ENCODE measurements around the gene MNX1. TPM values are rescaled to one million over a fixed set of nuclear protein-coding genes. Genes with fewer than 3 reads are reported as not detected.

MNX1 gene
- total RNA-seq, 1 donor from 2014 or later, result not detected

- Histone ChIP-seq H3K27ac (ENCODE audit: low read depth, low read length) (no peak overlapping the region), H3K4me2 (ENCODE audit: low read length) (no peak overlapping the region), H3K4me1 (ENCODE audit: insufficient read depth, low read length) (peaks cover 4% of the 10 kb centered on the region), H3K27me3 (ENCODE audit: insufficient read depth, low read length) (peaks cover 94% of the 10 kb centered on the region), H3K79me2 (ENCODE audit: insufficient read depth, low read length) (no peaks in the 10 kb centered on the region), H3K9ac (ENCODE audit: low read length) (no peak overlapping the region), H4K20me1 (ENCODE audit: insufficient read depth, low read length) (no peaks in the 10 kb centered on the region), H2AFZ (ENCODE audit: low read depth, low read length) (no peak overlapping the region), H3K4me3 (ENCODE audit: insufficient read depth, low read depth, low read length) (no peak overlapping the region), H3K36me3 (ENCODE audit: insufficient read depth, low read length) (no peaks in the 10 kb centered on the region), H3K9me3 (ENCODE audit: insufficient read depth, low read depth, low read length) (no peaks in the 10 kb centered on the region)
- FAIRE-seq, result no peak
- Mint-ChIP-seq H3K4me3 (ENCODE audit: unreplicated experiment) (no peak overlapping the region), H3K4me1 (ENCODE audit: low read depth, unreplicated experiment) (no peaks in the 10 kb centered on the region), H3K27me3 (ENCODE audit: low read depth, unreplicated experiment) (peaks cover 71% of the 10 kb centered on the region), H3K9me3 (ENCODE audit: unreplicated experiment) (peaks cover 6% of the 10 kb centered on the region), H3K27ac (ENCODE audit: unreplicated experiment) (no peak overlapping the region), H3K36me3 (ENCODE audit: low read depth, unreplicated experiment) (peaks cover 2% of the 10 kb centered on the region)
- TF ChIP-seq EZH2 (IDR thresholded peaks at IDR 0.05; ENCODE audit: insufficient read depth, low read length), result no peak
- no peak for TF ChIP-seq CTCF (IDR thresholded peaks at IDR 0.05; ENCODE audit: insufficient read depth, low read depth, low read length)
- no peak for DNase-seq (ENCODE audit: low read depth)
Observed at GRCh38 chr7:157018997-157019608, 8.6 kb upstream of the MNX1 start.

GRCh38 chr7:157018328-157018996, 8.0 kb upstream of the MNX1 start:
- H3K36me3 Mint-ChIP-seq (ENCODE audit: low read depth, unreplicated experiment), result peaks cover 2% of the 10 kb centered on the region
- H3K27me3 ChIP-seq (ENCODE audit: insufficient read depth, low read length), result peaks cover 98% of the 10 kb centered on the region
- H3K27me3 Mint-ChIP-seq (ENCODE audit: low read depth, unreplicated experiment), result peaks cover 72% of the 10 kb centered on the region
- H3K27ac Mint-ChIP-seq (ENCODE audit: unreplicated experiment), result no peak overlapping the region
- DNase-seq (ENCODE audit: low read depth) (no peak), FAIRE-seq (no peak)
- H3K9ac ChIP-seq (ENCODE audit: low read length), result no peak overlapping the region
- no peak overlapping the region for H3K27ac ChIP-seq (ENCODE audit: low read depth, low read length)
- no peaks in the 10 kb centered on the region for H3K79me2 ChIP-seq (ENCODE audit: insufficient read depth, low read length)
- H3K4me1 ChIP-seq (ENCODE audit: insufficient read depth, low read length), result peaks cover 4% of the 10 kb centered on the region
- no peaks in the 10 kb centered on the region for H3K9me3 ChIP-seq (ENCODE audit: insufficient read depth, low read depth, low read length)
- TF ChIP-seq EZH2 (IDR thresholded peaks at IDR 0.05; ENCODE audit: insufficient read depth, low read length), result peak; percentile 90
- TF ChIP-seq CTCF (IDR thresholded peaks at IDR 0.05; ENCODE audit: insufficient read depth, low read depth, low read length), result no peak
- no peaks in the 10 kb centered on the region for H3K4me1 Mint-ChIP-seq (ENCODE audit: low read depth, unreplicated experiment)
- H2AFZ ChIP-seq (ENCODE audit: low read depth, low read length), result no peak overlapping the region
- no peak overlapping the region for H3K4me3 Mint-ChIP-seq (ENCODE audit: unreplicated experiment)
- H4K20me1 ChIP-seq (ENCODE audit: insufficient read depth, low read length), result no peaks in the 10 kb centered on the region
- no peaks in the 10 kb centered on the region for H3K36me3 ChIP-seq (ENCODE audit: insufficient read depth, low read length)
- H3K9me3 Mint-ChIP-seq (ENCODE audit: unreplicated experiment), result peaks cover 6% of the 10 kb centered on the region
- H3K4me3 ChIP-seq (ENCODE audit: insufficient read depth, low read depth, low read length), result no peak overlapping the region
- no peak overlapping the region for H3K4me2 ChIP-seq (ENCODE audit: low read length)

Measured in astrocyte (in vitro differentiated cells and primary cell).